Stomach (tissue), 4 donors: ENCODE data around the gene TMOD3.

ENCODE experiments used
- EP300 ChIP-seq: sonication (generic); formaldehyde crosslinking; IDR thresholded peaks from one replicate; pipeline ENCODE4 v1.6.1; 2017; ENCODE audit warnings: antibody characterized with exemption
- TF ChIP-seq, protein P1 (sequence below), 7 experiments: fragments of 450-650 bp in 4 of 7; fragments of 200-600 bp in 3 of 7; sonication (generic) in 3 of 7; IDR thresholded peaks; one replicate each; pipeline ENCODE4 v1.5.1; 2016 to 2019; ENCODE audit warnings: antibody characterized with exemption in 7 of 7, control low read depth in 2 of 7, mild to moderate bottlenecking in 1 of 7

GRCh38 chr15:51846463-51847230, 17.2 kb downstream of the TMOD3 start:
- TF ChIP-seq, protein P1, sequence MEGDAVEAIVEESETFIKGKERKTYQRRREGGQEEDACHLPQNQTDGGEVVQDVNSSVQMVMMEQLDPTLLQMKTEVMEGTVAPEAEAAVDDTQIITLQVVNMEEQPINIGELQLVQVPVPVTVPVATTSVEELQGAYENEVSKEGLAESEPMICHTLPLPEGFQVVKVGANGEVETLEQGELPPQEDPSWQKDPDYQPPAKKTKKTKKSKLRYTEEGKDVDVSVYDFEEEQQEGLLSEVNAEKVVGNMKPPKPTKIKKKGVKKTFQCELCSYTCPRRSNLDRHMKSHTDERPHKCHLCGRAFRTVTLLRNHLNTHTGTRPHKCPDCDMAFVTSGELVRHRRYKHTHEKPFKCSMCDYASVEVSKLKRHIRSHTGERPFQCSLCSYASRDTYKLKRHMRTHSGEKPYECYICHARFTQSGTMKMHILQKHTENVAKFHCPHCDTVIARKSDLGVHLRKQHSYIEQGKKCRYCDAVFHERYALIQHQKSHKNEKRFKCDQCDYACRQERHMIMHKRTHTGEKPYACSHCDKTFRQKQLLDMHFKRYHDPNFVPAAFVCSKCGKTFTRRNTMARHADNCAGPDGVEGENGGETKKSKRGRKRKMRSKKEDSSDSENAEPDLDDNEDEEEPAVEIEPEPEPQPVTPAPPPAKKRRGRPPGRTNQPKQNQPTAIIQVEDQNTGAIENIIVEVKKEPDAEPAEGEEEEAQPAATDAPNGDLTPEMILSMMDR (IDR thresholded peaks at IDR 0.05): no peak
- no peak for TF ChIP-seq EP300
